ENCODE data around the gene TGIF1. TPM values are rescaled to one million over a fixed set of nuclear protein-coding genes. Genes with fewer than 3 reads are reported as not detected.

The TGIF1 gene
- total and polyA plus RNA-seq, 9 of the 15 experiments (the other 6 are each of a cell fraction or from before 2014, with no cell fraction given), result 16.1 to 77.7 (median 44.6) TPM

GRCh38 chr18:3449512-3450011 lies 410 bp upstream of the TGIF1 start (continued):
- TF ChIP-seq RBM39 (optimal IDR thresholded peaks at IDR 0.05; ENCODE audit: low read depth, low read length) (no peak), CHD2 (IDR thresholded peaks at IDR 0.05; ENCODE audit: low read depth, low read length) (no peak), RBM34 (IDR thresholded peaks at IDR 0.05; ENCODE audit: borderline replicate concordance, insufficient read depth, low read length) (no peak), BMI1 (IDR thresholded peaks at IDR 0.05; ENCODE audit: low read length) (no peak), MGA (IDR thresholded peaks at IDR 0.05) (no peak), ZNF232 (CRISPR knock-in tag; IDR thresholded peaks at IDR 0.05) (no peak), HNRNPL (IDR thresholded peaks at IDR 0.05; ENCODE audit: low read depth, low read length) (0 out of 2 replicates have a peak, but pooled peaks have one; percentile 24), NR1H2 (CRISPR knock-in tag; IDR thresholded peaks at IDR 0.05) (no peak), HLTF (IDR thresholded peaks at IDR 0.05) (no peak), SMAD3 (CRISPR knock-in tag; conservative IDR thresholded peaks at IDR 0.05) (no peak), SRSF1 (IDR thresholded peaks at IDR 0.05; ENCODE audit: low read depth, low read length) (0 out of 2 replicates have a peak, but pooled peaks have one; percentile 52)

All from K562 (cell line).